WI38 (cell line): ENCODE results near the gene APAF1.

ENCODE experiments used
- H3K4me3 ChIP-seq: 2 replicates; pipeline ENCODE4 v1.5.1; 2011; ENCODE audit warnings: low read depth, mild to moderate bottlenecking, control low read depth, low read length
- CTCF ChIP-seq: IDR thresholded peaks from 2 replicates; pipeline ENCODE4 v1.5.1; 2012; ENCODE audit warnings: low read depth, mild to moderate bottlenecking, control low read depth, low read length

Gene APAF1

GRCh38 chr12:98635657-98636323 lies 9.3 kb upstream of the APAF1 start:
- H3K4me3 ChIP-seq = no peak overlapping the region
- TF ChIP-seq CTCF = no peak

DNA sequence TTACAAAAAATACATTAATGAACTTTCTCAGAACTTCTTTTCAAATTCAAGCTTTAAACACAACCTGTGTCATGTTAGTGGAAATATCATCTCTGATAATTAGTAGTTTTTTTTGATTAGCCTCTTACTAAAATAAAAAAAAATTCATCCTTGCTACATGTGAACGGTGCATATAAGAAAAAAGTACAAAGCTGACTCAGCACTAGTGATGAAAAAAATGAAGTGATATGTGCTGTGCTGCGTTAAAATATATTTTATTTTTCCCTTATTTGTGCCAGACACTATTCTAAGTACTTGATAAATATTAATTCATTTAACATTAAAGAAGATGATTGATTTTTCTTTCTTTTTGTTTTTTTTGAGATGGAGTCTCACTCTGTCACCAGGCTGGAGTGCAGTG lies 8.0 kb upstream of the APAF1 start:
- TF ChIP-seq CTCF = no peak
- H3K4me3 ChIP-seq = no peak overlapping the region

DNA sequence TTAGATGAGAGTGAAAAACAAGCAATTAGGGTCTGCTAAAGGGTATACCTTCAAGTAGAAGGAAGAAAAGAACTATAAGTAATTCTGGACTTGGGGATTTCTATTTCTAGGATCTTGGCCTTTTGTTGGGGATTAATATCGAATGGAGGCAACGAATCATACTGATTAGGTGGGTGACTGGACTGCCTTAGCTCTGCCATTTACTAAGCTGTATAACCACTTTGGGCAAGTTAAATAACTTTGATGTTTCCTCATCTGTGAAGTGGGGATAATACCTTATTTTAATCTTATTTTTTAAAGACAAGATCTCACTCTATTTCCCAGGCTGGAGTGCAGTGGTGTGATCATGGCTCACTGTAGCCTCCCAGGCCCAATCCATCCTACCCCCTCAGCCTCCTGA lies 7.1 kb upstream of the APAF1 start:
- no peak for TF ChIP-seq CTCF

GRCh38 chr12:98639491-98639890 lies 5.6 kb upstream of the APAF1 start:
- TF ChIP-seq CTCF = no peak
- no peak overlapping the region for H3K4me3 ChIP-seq

More for the DNA sequence above, 7.1 kb upstream of the APAF1 start:
- H3K4me3 ChIP-seq = no peak overlapping the region

- H3K4me3 ChIP-seq = peak overlapping the region; percentile 98
These were observed 2.3 kb upstream of the APAF1 start for GRCh38 chr12:98642801-98643200.

- TF ChIP-seq CTCF = no peak
- H3K4me3 ChIP-seq = peak overlapping the region; percentile 98
These were observed 718 bp upstream of the APAF1 start for GRCh38 chr12:98644433-98644711.

DNA sequence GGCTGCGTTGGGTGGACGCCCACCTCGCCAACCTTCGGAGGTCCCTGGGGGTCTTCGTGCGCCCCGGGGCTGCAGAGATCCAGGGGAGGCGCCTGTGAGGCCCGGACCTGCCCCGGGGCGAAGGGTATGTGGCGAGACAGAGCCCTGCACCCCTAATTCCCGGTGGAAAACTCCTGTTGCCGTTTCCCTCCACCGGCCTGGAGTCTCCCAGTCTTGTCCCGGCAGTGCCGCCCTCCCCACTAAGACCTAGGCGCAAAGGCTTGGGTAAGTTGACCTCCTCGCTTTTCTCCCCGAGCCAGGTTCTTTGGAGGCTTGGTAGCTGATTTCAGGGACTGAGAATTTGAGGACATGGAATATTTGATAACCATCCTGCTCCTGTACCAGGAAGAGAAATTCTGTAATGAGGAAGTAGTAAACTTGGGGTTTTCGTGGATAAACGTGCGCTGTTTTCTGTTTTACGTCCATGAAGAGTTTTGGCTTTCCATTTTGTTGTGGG lies 530 bp downstream of the APAF1 start:
- H3K4me3 ChIP-seq = peak overlapping the region; percentile 98
- TF ChIP-seq CTCF = no peak
